Left renal pelvis (tissue), 4 donors: ENCODE results near the gene OGFOD3. TPM values are rescaled to one million over a fixed set of nuclear protein-coding genes. Genes with fewer than 3 reads are reported as not detected.
"Not testable (repeated sequence)": the region's sequence is repeated elsewhere in the genome, so short reads cannot be mapped to it uniquely, and the experiment has no call there.

Experiments used
- DNase-seq, 4 donors: peaks; one replicate each; pipeline ENCODE4 v3.0.0-alpha.2; 2013; ENCODE audit warnings: low read depth in 4 of 4, low spot score in 3 of 4
- polyA plus RNA-seq, 4 donors: library from polyadenylated mRNA; unstranded; fragments of 120-200 nt; gene quantifications; one replicate each; pipeline ENCODE4 v1.2.1, GENCODE V29; 2013; ENCODE audit not compliant: insufficient read length in 4 of 4

OGFOD3 gene
- polyA plus RNA-seq = 10 to 100 TPM; 19.7 to 28.4 (median 25.0) TPM

GRCh38 chr17:82418001-82418986 lies at the start of gene OGFOD3, which contains the start of gene HEXD:
Gene OGFOD3 (minus strand): TSS chr17:82418586. CDS start chr17:82418485, 101 bp downstream.
Gene HEXD (plus strand): TSS chr17:82418347. CDS start chr17:82419800, 1,453 bp downstream.
- DNase-seq = peak in 3 of 4 donors; percentile 75 to 77 (median 76)

GRCh38 chr17:82465023-82465603 lies 46.7 kb upstream of the OGFOD3 start:
- no peak for DNase-seq

- DNase-seq = no peak
Measured at GRCh38 chr17:82464567-82464929, 46.2 kb upstream of the OGFOD3 start.

GRCh38 chr17:82463925-82464566 lies 45.7 kb upstream of the OGFOD3 start:
- no peak for DNase-seq

GRCh38 chr17:82463391-82463790 lies 45.0 kb upstream of the OGFOD3 start:
- no peak for DNase-seq

GRCh38 chr17:82461827-82462524 lies 43.6 kb upstream of the OGFOD3 start:
- DNase-seq = no peak

- not testable (repeated sequence) for DNase-seq
Measured at GRCh38 chr17:82459936-82460335, 41.5 kb upstream of the OGFOD3 start.

- DNase-seq = no peak
Measured at GRCh38 chr17:82458885-82459424, 40.6 kb upstream of the OGFOD3 start.

- peak; percentile 90 to 95 (median 93) for DNase-seq
Measured at GRCh38 chr17:82458179-82458884, 39.9 kb upstream of the OGFOD3 start, which contains the start of gene NARF. Gene NARF (plus strand): TSS chr17:82458741. CDS start chr17:82458804, 63 bp downstream.

GRCh38 chr17:82457929-82458178 lies 39.5 kb upstream of the OGFOD3 start:
- DNase-seq = no peak

- DNase-seq = no peak
Measured at GRCh38 chr17:82457073-82457928, 38.9 kb upstream of the OGFOD3 start.

- DNase-seq = not testable (repeated sequence)
Measured at GRCh38 chr17:82453706-82454105, 35.3 kb upstream of the OGFOD3 start.

- DNase-seq = not testable (repeated sequence)
Measured at GRCh38 chr17:82453151-82453550, 34.8 kb upstream of the OGFOD3 start.

- DNase-seq = no peak
Measured at GRCh38 chr17:82452162-82452561, 33.8 kb upstream of the OGFOD3 start.

- peak; percentile 58 to 84 (median 78) for DNase-seq
Measured at GRCh38 chr17:82450357-82451106, 32.1 kb upstream of the OGFOD3 start, which contains the start of gene CYBC1. Gene CYBC1 (minus strand): TSS chr17:82450752. CDS start chr17:82449254, 1,498 bp downstream.

GRCh38 chr17:82449883-82450356 lies 31.5 kb upstream of the OGFOD3 start:
- no peak for DNase-seq

GRCh38 chr17:82449131-82449882 lies 30.9 kb upstream of the OGFOD3 start:
- DNase-seq = no peak
